HepG2 (cell line): ENCODE measurements around the gene AGPAT3. TPM values are rescaled to one million over a fixed set of nuclear protein-coding genes. Genes with fewer than 3 reads are reported as not detected.

Source experiments
- ATAC-seq: fragments of 200-7000 bp; cut with Tn5 transposase; 3 replicates; pipeline ENCODE4 v1.9.1; 2020; ENCODE audit warnings: mild to moderate bottlenecking, moderate library complexity
- BruUV-seq: library from RNA; stranded (reverse); fragments of 400-500 nt; replicated peaks from 2 replicates; lab custom pipeline; 2021; lab: Mats Ljungman, UMichigan
- CTCF ChIA-PET: fragments of 300-600 bp; formaldehyde crosslinking; extraction: SDS; loops from one replicate; lab custom pipeline; 2021; ENCODE audit warnings: low total read pairs, inconsistent platforms, low intra/inter-chr PET ratio; lab: Yijun Ruan, JAX
- POLR2A ChIA-PET: fragments of 350-600 bp; sonication (Branson Sonifier 250); formaldehyde crosslinking; loops from one replicate; lab custom pipeline; 2020; ENCODE audit warnings: antibody characterized with exemption, inconsistent platforms; lab: Yijun Ruan, JAX
- DNase-seq: peaks from one replicate; pipeline ENCODE4 v3.0.0-alpha.2; 2015; ENCODE audit warnings: low spot score
- FAIRE-seq: peaks from 3 replicates; lab custom pipeline; 2011; peaks lifted over from hg19 to GRCh38; lab: Jason Lieb, UNC
- H2AFZ ChIP-seq: one replicate; pipeline ENCODE4 v1.6.1; 2011; ENCODE audit warnings: low read length, inconsistent platforms
- H3K27ac ChIP-seq: fragments of 300-600 bp; 3 replicates; pipeline ENCODE4 v1.8.0; 2011; ENCODE audit warnings: mixed run types, mild to moderate bottlenecking, mixed read lengths, low read length, inconsistent platforms; ENCODE audit not compliant: insufficient read depth; ENCODE audit errors: extremely low read length
- H3K27me3 ChIP-seq, 2 experiments: fragments of 200-600 bp in 1 of 2; 2 replicates in 1 of 2; 3 replicates in 1 of 2; pipeline versions ENCODE4 v1.6.0 to v1.8.0; 2011; ENCODE audit warnings: low read length in 2 of 2, mild to moderate bottlenecking in 2 of 2, moderate library complexity in 2 of 2, inconsistent platforms in 1 of 2; ENCODE audit not compliant: insufficient read depth in 2 of 2, control insufficient read depth in 1 of 2
- H3K36me3 ChIP-seq, 2 experiments: fragments of 200-600 bp in 1 of 2; replicated peaks in 1 of 2; 2 replicates in 1 of 2; 3 replicates in 1 of 2; pipeline versions ENCODE4 v1.5.1 to v1.8.0; 2011; ENCODE audit warnings: low read length in 2 of 2, inconsistent platforms in 1 of 2; ENCODE audit not compliant: insufficient read depth in 2 of 2, control insufficient read depth in 1 of 2
- H3K4me1 ChIP-seq: 2 replicates; pipeline ENCODE4 v1.5.1; 2012; ENCODE audit warnings: low read length, inconsistent platforms; ENCODE audit not compliant: insufficient read depth
- H3K4me2 ChIP-seq: 2 replicates; pipeline ENCODE4 v1.6.0; 2011; ENCODE audit warnings: low read depth, low read length, inconsistent platforms
- H3K4me3 ChIP-seq, 3 experiments: fragments of 200-600 bp in 1 of 3; sonication (generic), shearing (Covaris generic) in 1 of 3; replicated peaks in 1 of 3; 2 replicates each; pipeline ENCODE4 v1.5.1; 2011 to 2016; ENCODE audit warnings: low read length in 3 of 3, inconsistent platforms in 2 of 3, low read depth in 2 of 3, mild to moderate bottlenecking in 2 of 3, control low read depth in 1 of 3, mixed read lengths in 1 of 3; ENCODE audit not compliant: insufficient read depth in 1 of 3
- H3K79me2 ChIP-seq: one replicate; pipeline ENCODE4 v1.6.1; 2011; ENCODE audit warnings: low read length, inconsistent platforms; ENCODE audit not compliant: insufficient read depth
- H3K9ac ChIP-seq: 2 replicates; pipeline ENCODE4 v1.6.0; 2011; ENCODE audit warnings: mild to moderate bottlenecking, low read depth, low read length, inconsistent platforms; ENCODE audit not compliant: insufficient read depth
- H3K9me3 ChIP-seq: 2 replicates; pipeline ENCODE4 v1.5.1; 2012; ENCODE audit warnings: mild to moderate bottlenecking, low read length
- H4K20me1 ChIP-seq: 2 replicates; pipeline ENCODE4 v1.6.0; 2011; ENCODE audit warnings: inconsistent platforms, mild to moderate bottlenecking, low read length, moderate library complexity; ENCODE audit not compliant: insufficient read depth
- CC2D1A ChIP-seq: sonication (generic); formaldehyde crosslinking; IDR thresholded peaks from 2 replicates; pipeline ENCODE4 v1.8.1; 2023; ENCODE audit warnings: mild to moderate bottlenecking, missing genetic modification reagents
- CEBPG ChIP-seq: IDR thresholded peaks from 2 replicates; pipeline ENCODE4 v1.6.1; 2016
- KAT8 ChIP-seq: IDR thresholded peaks from 2 replicates; pipeline ENCODE4 v1.6.1; 2016; ENCODE audit warnings: missing genetic modification reagents, missing compliant biosample characterization
- MAFK ChIP-seq, 2 experiments: IDR thresholded peaks in 1 of 2; conservative IDR thresholded peaks in 1 of 2; 2 replicates each; pipeline ENCODE4 v1.6.1; 2011; ENCODE audit warnings: improper control_type of control experiment in 2 of 2, low read length in 2 of 2
- PAF1 ChIP-seq: IDR thresholded peaks from 2 replicates; pipeline ENCODE4 v1.6.1; 2016; ENCODE audit warnings: missing genetic modification reagents, missing compliant biosample characterization
- PCBP1 ChIP-seq: fragments of 200-400 bp; formaldehyde crosslinking; IDR thresholded peaks from 2 replicates; pipeline ENCODE4 v1.6.1; 2017; ENCODE audit warnings: mild to moderate bottlenecking, low read depth, low read length, borderline replicate concordance
- ZBTB7B ChIP-seq: sonication (generic); formaldehyde crosslinking; IDR thresholded peaks from 2 replicates; pipeline ENCODE4 v1.4.0; 2020; ENCODE audit warnings: missing genetic modification reagents
- ZNF263 ChIP-seq: sonication (generic); formaldehyde crosslinking; IDR thresholded peaks from 2 replicates; pipeline ENCODE4 v1.4.0; 2020; ENCODE audit warnings: missing genetic modification reagents
- ZNF3 ChIP-seq: IDR thresholded peaks from 2 replicates; pipeline ENCODE4 v1.7.0; 2017; ENCODE audit warnings: inconsistent platforms
- ZNF629 ChIP-seq: sonication (generic); formaldehyde crosslinking; conservative IDR thresholded peaks from 2 replicates; pipeline ENCODE4 v1.5.0; 2020; ENCODE audit warnings: missing genetic modification reagents
- WGBS: methylation state at CpG from one replicate; pipeline ENCODE4 v1.1.6; 2017; ENCODE audit warnings: low lambda C conversion rate; 5-methylcytosine and 5-hydroxymethylcytosine counted together
- in situ Hi-C: cut with HindIII; loops from 2 replicates; pipeline ENCODE4 v1.10.0; 2017; ENCODE audit warnings: low pct_unique_long_range_greater_than_20kb; ENCODE audit not compliant: extremely low pct_ligation_motif_present
- intact Hi-C: fragments of 100-400 bp; cut with micrococcal nuclease; formaldehyde crosslinking; loops from one replicate; pipeline ENCODE4 v1.10.0; 2022; ENCODE audit not compliant: unreplicated experiment
- polyA plus RNA-seq, 8 experiments: library from polyadenylated mRNA; depleted of rRNA in 3 of 8; stranded (reverse) in 7 of 8; unstranded in 1 of 8; fragments of >200 nt; fragmentation: Illumina TruSeq in 4 of 8; extraction: Trizol in 4 of 8; gene quantifications; 2 replicates each; pipeline versions ENCODE4 v1.2.1 to v1.2.3, GENCODE V29; 2011 to 2016; ENCODE audit warnings: low read depth in 4 of 8, missing spikeins in 1 of 8, mixed read lengths in 1 of 8; ENCODE audit not compliant: insufficient read depth in 1 of 8
- total RNA-seq, 5 experiments: library from RNA; depleted of rRNA; stranded (reverse); fragments of >200 nt; fragmentation: Illumina TruSeq; extraction: Trizol; gene quantifications; 2 replicates each; pipeline ENCODE4 v1.2.3, GENCODE V29; 2016; ENCODE audit warnings: low read depth in 1 of 5
- TF ChIP-seq, protein P1 (sequence below): IDR thresholded peaks from 2 replicates; pipeline ENCODE4 v1.6.1; 2018; ENCODE audit warnings: missing genetic modification reagents

AGPAT3 gene
- total and polyA plus RNA-seq, 2 of the 13 experiments (the other 11 are each of a cell fraction or from before 2014, with no cell fraction given), result 32.2 to 54.4 TPM

DNA sequence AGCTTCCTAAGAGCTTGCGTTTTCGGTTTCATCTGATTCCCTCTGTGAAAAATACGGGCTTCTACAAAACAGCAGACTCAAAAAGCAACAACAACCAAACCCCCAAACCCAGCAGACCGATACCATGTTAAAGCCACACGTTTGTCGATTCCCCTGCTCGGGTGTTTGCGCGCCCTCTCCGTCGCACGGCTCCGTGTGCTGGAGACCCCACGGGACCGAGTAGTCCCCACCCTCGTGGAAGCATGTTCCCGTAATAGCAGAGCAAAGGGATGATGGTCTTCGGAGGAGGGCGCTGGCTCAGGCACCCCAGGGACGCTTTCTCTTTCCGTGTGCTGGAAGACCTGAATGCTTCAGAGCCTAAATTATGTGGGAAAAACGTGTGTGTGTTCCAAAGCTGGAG, 42.7 kb downstream of the AGPAT3 start (continued):
- TF ChIP-seq MAFK (conservative IDR thresholded peaks at IDR 0.05 in 1 of 2, IDR thresholded peaks at IDR 0.05 in 1 of 2; ENCODE audit: low read length in 2 of 2) (no peak), ZNF3 (no peak)

DNA sequence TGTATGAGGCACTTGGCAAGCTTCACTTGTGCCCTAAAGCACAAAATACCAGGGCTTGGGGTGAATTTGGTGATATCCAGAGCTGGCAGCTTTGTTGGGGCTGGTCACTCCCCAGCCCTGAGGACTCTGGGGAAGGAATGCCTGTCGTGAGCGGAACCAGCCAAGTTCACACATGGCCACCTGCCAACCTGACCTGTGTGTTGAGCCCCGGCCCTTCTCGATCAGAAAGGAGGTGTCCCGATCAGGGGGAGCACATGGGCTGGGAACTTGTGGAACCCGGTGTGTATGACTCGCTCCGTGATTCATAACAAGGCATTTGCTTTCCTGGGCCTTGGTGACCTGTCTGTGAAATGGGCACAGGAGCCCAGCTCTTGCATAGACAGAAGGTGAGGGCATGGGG, 43.1 kb downstream of the AGPAT3 start:
- in situ Hi-C loops, result no loop called here
- no TSS peak for BruUV-seq
- TF ChIP-seq ZNF629 (peak; percentile 79), ZBTB7B (CRISPR knock-in tag) (no peak), ZNF263 (CRISPR knock-in tag) (no peak), CEBPG (CRISPR knock-in tag) (no peak), CC2D1A (no peak), PAF1 (no peak), PCBP1 (no peak), KAT8 (no peak)
- TF ChIP-seq, protein P1, sequence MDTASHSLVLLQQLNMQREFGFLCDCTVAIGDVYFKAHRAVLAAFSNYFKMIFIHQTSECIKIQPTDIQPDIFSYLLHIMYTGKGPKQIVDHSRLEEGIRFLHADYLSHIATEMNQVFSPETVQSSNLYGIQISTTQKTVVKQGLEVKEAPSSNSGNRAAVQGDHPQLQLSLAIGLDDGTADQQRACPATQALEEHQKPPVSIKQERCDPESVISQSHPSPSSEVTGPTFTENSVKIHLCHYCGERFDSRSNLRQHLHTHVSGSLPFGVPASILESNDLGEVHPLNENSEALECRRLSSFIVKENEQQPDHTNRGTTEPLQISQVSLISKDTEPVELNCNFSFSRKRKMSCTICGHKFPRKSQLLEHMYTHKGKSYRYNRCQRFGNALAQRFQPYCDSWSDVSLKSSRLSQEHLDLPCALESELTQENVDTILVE, result no peak
- TF ChIP-seq, all 625 proteins: peak for 1
- intact Hi-C loops, result no loop called here
- DNase-seq, result no peak
- peaks cover 30% of the 10 kb centered on the region for H3K79me2 ChIP-seq
- no peak overlapping the region for H3K4me2 ChIP-seq
- 95% methylated on average over 8 of the region's 8 CpGs for WGBS
- no peak overlapping the region for H3K9ac ChIP-seq
- CTCF ChIA-PET, result no interaction called here
- POLR2A ChIA-PET, result no interaction called here
- no peak for ATAC-seq
- no peak for FAIRE-seq
- no peak overlapping the region for H2AFZ ChIP-seq
- H3K4me3 ChIP-seq, result no peak overlapping the region
- H3K27me3 ChIP-seq, result no peaks in the 10 kb centered on the region
- no peak overlapping the region for H3K27ac ChIP-seq
- H4K20me1 ChIP-seq, result peaks cover 25% of the 10 kb centered on the region; the same call in 1 of the 2 replicates
- H3K4me1 ChIP-seq, result peaks cover 49% of the 10 kb centered on the region
- H3K36me3 ChIP-seq, result peaks cover 6 to 28% of the 10 kb centered on the region in 2 experiments; a peak in 3 of 5 replicates
- no peaks in the 10 kb centered on the region for H3K9me3 ChIP-seq
